IPS-15b (cell line): ENCODE measurements around the gene BACE2.

ENCODE experiments used
- H3K27me3 ChIP-seq: one replicate; pipeline ENCODE4 v1.6.1; 2013; ENCODE audit warnings: low read length; ENCODE audit not compliant: control insufficient read depth, insufficient read depth
- H3K36me3 ChIP-seq: one replicate; pipeline ENCODE4 v1.6.1; 2013; ENCODE audit warnings: low read length; ENCODE audit not compliant: control insufficient read depth, insufficient read depth
- H3K4me1 ChIP-seq: one replicate; pipeline ENCODE4 v1.6.1; 2013; ENCODE audit warnings: mild to moderate bottlenecking, low read length; ENCODE audit not compliant: control insufficient read depth, insufficient read depth
- H3K4me3 ChIP-seq: one replicate; pipeline ENCODE4 v1.5.1; 2013; ENCODE audit warnings: low read depth, low read length
- H3K9ac ChIP-seq: one replicate; pipeline ENCODE4 v1.6.1; 2013; ENCODE audit warnings: low read depth, mild to moderate bottlenecking, low read length
- H3K9me3 ChIP-seq: one replicate; pipeline ENCODE4 v1.6.1; 2013; ENCODE audit warnings: mild to moderate bottlenecking, low read length; ENCODE audit not compliant: control insufficient read depth, insufficient read depth

Gene BACE2

GRCh38 chr21:41169258-41169576, 1.3 kb downstream of the BACE2 start:
- Histone ChIP-seq H3K36me3 (no peaks in the 10 kb centered on the region), H3K9ac (no peak overlapping the region), H3K9me3 (no peaks in the 10 kb centered on the region), H3K4me3 (peak overlapping the region; percentile 60), H3K4me1 (peaks cover 3% of the 10 kb centered on the region), H3K27me3 (peaks cover 37% of the 10 kb centered on the region)

- no peak overlapping the region for H3K9ac ChIP-seq
- H3K4me3 ChIP-seq: no peak overlapping the region
- peaks cover 3% of the 10 kb centered on the region for H3K4me1 ChIP-seq
- no peaks in the 10 kb centered on the region for H3K9me3 ChIP-seq
- H3K36me3 ChIP-seq: no peaks in the 10 kb centered on the region
- peaks cover 33% of the 10 kb centered on the region for H3K27me3 ChIP-seq
Measured at GRCh38 chr21:41169701-41170100, 1.7 kb downstream of the BACE2 start.

GRCh38 chr21:41170442-41170841, 2.5 kb downstream of the BACE2 start:
- Histone ChIP-seq H3K27me3 (peaks cover 28% of the 10 kb centered on the region), H3K36me3 (no peaks in the 10 kb centered on the region), H3K9me3 (no peaks in the 10 kb centered on the region), H3K4me1 (peaks cover 3% of the 10 kb centered on the region), H3K9ac (no peak overlapping the region), H3K4me3 (no peak overlapping the region)

GRCh38 chr21:41170859-41171609, 3.1 kb downstream of the BACE2 start:
- no peak overlapping the region for H3K9ac ChIP-seq
- peaks cover 22% of the 10 kb centered on the region for H3K27me3 ChIP-seq
- H3K36me3 ChIP-seq: no peaks in the 10 kb centered on the region
- H3K9me3 ChIP-seq: no peaks in the 10 kb centered on the region
- peaks cover 3% of the 10 kb centered on the region for H3K4me1 ChIP-seq
- H3K4me3 ChIP-seq: no peak overlapping the region

GRCh38 chr21:41175080-41175479, 7.1 kb downstream of the BACE2 start:
- Histone ChIP-seq H3K36me3 (no peaks in the 10 kb centered on the region), H3K9me3 (no peaks in the 10 kb centered on the region), H3K27me3 (peaks cover 2% of the 10 kb centered on the region)

GRCh38 chr21:41176846-41177245, 8.9 kb downstream of the BACE2 start:
- H3K27me3 ChIP-seq: no peaks in the 10 kb centered on the region
- no peaks in the 10 kb centered on the region for H3K9me3 ChIP-seq
- no peak overlapping the region for H3K9ac ChIP-seq
- H3K4me3 ChIP-seq: no peak overlapping the region
- H3K4me1 ChIP-seq: no peaks in the 10 kb centered on the region
- H3K36me3 ChIP-seq: no peaks in the 10 kb centered on the region

More at GRCh38 chr21:41175080-41175479, 7.1 kb downstream of the BACE2 start:
- no peak overlapping the region for H3K4me3 ChIP-seq
- no peaks in the 10 kb centered on the region for H3K4me1 ChIP-seq
- H3K9ac ChIP-seq: no peak overlapping the region

- Histone ChIP-seq H3K4me3 (no peak overlapping the region), H3K4me1 (peaks cover 2% of the 10 kb centered on the region), H3K27me3 (no peaks in the 10 kb centered on the region), H3K9me3 (no peaks in the 10 kb centered on the region), H3K36me3 (no peaks in the 10 kb centered on the region), H3K9ac (no peak overlapping the region)
Measured at GRCh38 chr21:41180752-41181151, 12.8 kb downstream of the BACE2 start.

GRCh38 chr21:41182547-41182946, 14.6 kb downstream of the BACE2 start:
- Histone ChIP-seq H3K36me3 (no peaks in the 10 kb centered on the region), H3K4me3 (no peak overlapping the region), H3K4me1 (peaks cover 5% of the 10 kb centered on the region), H3K9ac (no peak overlapping the region), H3K9me3 (no peaks in the 10 kb centered on the region), H3K27me3 (no peaks in the 10 kb centered on the region)

- H3K9me3 ChIP-seq: no peaks in the 10 kb centered on the region
- peaks cover 5% of the 10 kb centered on the region for H3K4me1 ChIP-seq
- no peaks in the 10 kb centered on the region for H3K27me3 ChIP-seq
- no peaks in the 10 kb centered on the region for H3K36me3 ChIP-seq
- H3K4me3 ChIP-seq: no peak overlapping the region
- H3K9ac ChIP-seq: no peak overlapping the region
Measured at GRCh38 chr21:41183575-41183974, 15.6 kb downstream of the BACE2 start.

- H3K9ac ChIP-seq: no peak overlapping the region
- peaks cover 5% of the 10 kb centered on the region for H3K4me1 ChIP-seq
- no peaks in the 10 kb centered on the region for H3K36me3 ChIP-seq
- H3K9me3 ChIP-seq: no peaks in the 10 kb centered on the region
- no peaks in the 10 kb centered on the region for H3K27me3 ChIP-seq
- H3K4me3 ChIP-seq: no peak overlapping the region
Measured at GRCh38 chr21:41185802-41186201, 17.8 kb downstream of the BACE2 start.

GRCh38 chr21:41186755-41187536, 19.0 kb downstream of the BACE2 start:
- H3K27me3 ChIP-seq: no peaks in the 10 kb centered on the region
- no peak overlapping the region for H3K9ac ChIP-seq
- no peak overlapping the region for H3K4me3 ChIP-seq
- no peaks in the 10 kb centered on the region for H3K36me3 ChIP-seq
- peaks cover 5% of the 10 kb centered on the region for H3K4me1 ChIP-seq
- no peaks in the 10 kb centered on the region for H3K9me3 ChIP-seq

GRCh38 chr21:41187537-41188025, 19.6 kb downstream of the BACE2 start:
- Histone ChIP-seq H3K9me3 (no peaks in the 10 kb centered on the region), H3K4me3 (no peak overlapping the region), H3K4me1 (peaks cover 5% of the 10 kb centered on the region), H3K27me3 (no peaks in the 10 kb centered on the region), H3K36me3 (no peaks in the 10 kb centered on the region), H3K9ac (no peak overlapping the region)
